ENCODE results near the gene ARHGEF17. TPM values are rescaled to one million over a fixed set of nuclear protein-coding genes. Genes with fewer than 3 reads are reported as not detected.

Gene ARHGEF17
- total and polyA plus RNA-seq, 2 of the 8 experiments (the other 6 are each of a cell fraction or from before 2014, with no cell fraction given): 11.3 to 14.6 TPM

- Histone ChIP-seq H4K8ac (ENCODE audit: extremely low read depth, insufficient read depth, low read length) (no peak overlapping the region), H3K79me1 (ENCODE audit: low read depth, low read length) (no peaks in the 10 kb centered on the region), H3K4me3 (ENCODE audit: extremely low read depth in 1 of 4, insufficient read depth in 2 of 4, low read depth in 3 of 4, low read length in 4 of 4) (no peak overlapping the region), H3K14ac (ENCODE audit: insufficient read length) (no peak overlapping the region), H3K4ac (replicated peaks; ENCODE audit: insufficient read length, low read depth, low read length) (no peak overlapping the region), H4K20me1 (replicated peaks in 1 of 2; ENCODE audit: control insufficient read depth in 1 of 2, insufficient read depth in 2 of 2, low read length in 2 of 2) (peaks cover 0 to 2% of the 10 kb centered on the region in 2 experiments), H3K79me2 (ENCODE audit: control insufficient read depth in 1 of 2, insufficient read depth in 2 of 2, low read length in 2 of 2) (no peaks in the 10 kb centered on the region), H2BK20ac (ENCODE audit: low read length) (no peak overlapping the region), H3K4me2 (ENCODE audit: insufficient read depth in 1 of 2, low read depth in 2 of 2, low read length in 2 of 2) (no peak overlapping the region), H3K9me3 (ENCODE audit: insufficient read depth in 2 of 2, low read depth in 1 of 2, low read length in 1 of 2) (no peaks in the 10 kb centered on the region), H3K23ac (ENCODE audit: insufficient read length) (no peak overlapping the region), H4K5ac (ENCODE audit: insufficient read length, low read depth, low read length) (no peak overlapping the region), H3K9ac (replicated peaks in 1 of 4; ENCODE audit: extremely low read depth in 1 of 4, low read depth in 3 of 4, low read length in 3 of 4) (no peak overlapping the region), H3K27me3 (replicated peaks in 1 of 4; ENCODE audit: control insufficient read depth in 3 of 4, extremely low read depth in 1 of 4, insufficient read depth in 3 of 4, low read length in 3 of 4) (peaks cover 0 to 19% (median 8%) of the 10 kb centered on the region in 4 experiments; a peak in 5 of 7 replicates), H3K18ac (ENCODE audit: extremely low read depth, low read length) (no peak overlapping the region), H2BK5ac (ENCODE audit: low read depth, low read length) (no peak overlapping the region), H2BK15ac (ENCODE audit: low read length) (no peak overlapping the region), H3K4me1 (replicated peaks in 1 of 4; ENCODE audit: control insufficient read depth in 3 of 4, insufficient read depth in 4 of 4, low read length in 3 of 4) (peaks cover 0 to 4% (median 2%) of the 10 kb centered on the region in 4 experiments; a peak in 3 of 7 replicates), H2BK120ac (replicated peaks; ENCODE audit: low read depth, low read length) (no peak overlapping the region), H3K56ac (replicated peaks; ENCODE audit: insufficient read length, low read depth, low read length) (no peak overlapping the region), H2AK5ac (ENCODE audit: low read depth, low read length) (no peak overlapping the region), H2AFZ (ENCODE audit: low read length) (no peak overlapping the region), H2BK12ac (ENCODE audit: low read depth, low read length) (no peak overlapping the region), H3K36me3 (ENCODE audit: control insufficient read depth in 2 of 4, insufficient read depth in 4 of 4, low read length in 3 of 4) (no peaks in the 10 kb centered on the region), H3K23me2 (ENCODE audit: low read depth, low read length) (peaks cover 2% of the 10 kb centered on the region; the same call in 1 of the 2 replicates), H4K91ac (replicated peaks; ENCODE audit: insufficient read length, low read length) (no peak overlapping the region), H3K27ac (ENCODE audit: low read depth, low read length) (no peak overlapping the region)
- ChIA-PET CTCF (ENCODE audit: partially characterized antibody) (interaction anchor here (1.0 to 19.0 kb wide), 17 partner anchors 8 to 411 kb away, joined by 3 to 233 read pairs (median 13); partner anchors contain the start of genes ARHGEF17 and P2RY6), POLR2A (ENCODE audit: partially characterized antibody) (interaction anchor here (0.7 kb wide), 1 partner anchor 9 kb away, joined by 3 read pairs; no protein-coding TSS in a partner anchor)
- TF ChIP-seq RFX5 (IDR thresholded peaks at IDR 0.05; ENCODE audit: borderline replicate concordance, low read depth, low read length): no peak
- TF ChIP-seq TEAD4 (IDR thresholded peaks at IDR 0.05; ENCODE audit: low read depth, low read length): no peak
- TF ChIP-seq RBBP5 (IDR thresholded peaks at IDR 0.05; ENCODE audit: borderline replicate concordance, low read depth, low read length): no peak
- no peak for TF ChIP-seq HDAC2 (IDR thresholded peaks at IDR 0.05; ENCODE audit: borderline replicate concordance in 1 of 2, low read depth in 2 of 2, low read length in 2 of 2)
- TF ChIP-seq SP4 (IDR thresholded peaks at IDR 0.05; ENCODE audit: low read length): no peak
- TF ChIP-seq SAP30 (IDR thresholded peaks at IDR 0.05; ENCODE audit: insufficient read depth, insufficient replicate concordance, low read length): no peak
- no peak for TF ChIP-seq CBX5 (IDR thresholded peaks at IDR 0.05; ENCODE audit: low read depth, low read length)
- no peak for TF ChIP-seq CEBPB (IDR thresholded peaks at IDR 0.05; ENCODE audit: low read depth, low read length)
- no peak for TF ChIP-seq NANOG (IDR thresholded peaks at IDR 0.05; ENCODE audit: insufficient read depth, low read depth, low read length, poor library complexity, severe bottlenecking)
- TF ChIP-seq CREB1 (IDR thresholded peaks at IDR 0.05): no peak
- TF ChIP-seq KDM5A (IDR thresholded peaks at IDR 0.05; ENCODE audit: low read length): no peak
- FAIRE-seq (no peak), DNase-seq (ENCODE audit: low read depth in 1 of 2, low spot score in 2 of 2) (no peak)
- WGBS, 2 experiments (ENCODE audit: extremely low coverage in 1 of 2, insufficient coverage in 1 of 2, insufficient read length in 1 of 2, insufficient replicate concordance in 2 of 2, low coverage in 1 of 2, low lambda C conversion rate in 2 of 2, missing lambda C conversion rate in 1 of 2): 94% methylated on average over 35 of the region's 35 CpGs; no CpG with 5 or more reads in 1 of the 2 experiments
Observed at GRCh38 chr11:73296501-73297230, 11.4 kb upstream of the ARHGEF17 start.

Data from H1 (cell line).